GM21619 (cell line): ENCODE data around the gene ATG4C.
A peak's percentile ranks its signal among the peaks of the same experiment; 100 is the strongest.

Source experiments
- ATAC-seq: cut with Tn5 transposase; IDR thresholded peaks from one replicate; pipeline ENCODE4 v1.9.1; 2021; ENCODE audit not compliant: unreplicated experiment

The ATG4C gene

DNA sequence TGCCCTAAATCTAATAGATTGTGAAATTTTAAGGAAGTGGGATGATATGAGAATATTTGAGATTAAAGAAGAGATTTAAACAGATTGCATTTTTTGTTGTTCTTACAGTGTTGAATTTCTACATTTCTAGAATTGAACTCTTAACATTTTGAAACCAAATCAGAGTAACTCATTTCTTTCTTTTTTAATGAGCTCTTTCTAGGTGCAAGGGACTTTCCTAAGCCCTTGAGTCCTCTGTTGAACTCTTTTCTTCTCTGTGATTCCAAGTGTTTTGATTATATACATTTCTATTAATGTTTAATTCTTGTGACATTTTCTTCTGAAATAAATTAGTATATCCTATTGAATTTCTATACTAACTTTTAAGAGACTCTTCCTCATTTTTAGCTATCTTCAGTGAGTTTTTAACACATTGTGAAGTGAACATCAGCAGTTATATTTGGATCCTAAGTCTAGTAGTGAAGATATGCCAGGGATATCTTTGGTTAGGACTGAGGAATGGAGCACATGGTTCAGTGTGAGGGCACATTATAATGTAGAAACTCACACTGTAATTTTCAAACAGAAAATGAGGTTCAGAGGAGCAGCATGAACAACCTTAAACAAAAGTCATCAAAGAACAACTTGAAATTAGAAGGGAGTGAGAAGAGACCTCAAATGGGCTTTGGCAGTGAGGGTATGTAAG lies 53.1 kb downstream of the ATG4C start:
- ATAC-seq, result no peak

DNA sequence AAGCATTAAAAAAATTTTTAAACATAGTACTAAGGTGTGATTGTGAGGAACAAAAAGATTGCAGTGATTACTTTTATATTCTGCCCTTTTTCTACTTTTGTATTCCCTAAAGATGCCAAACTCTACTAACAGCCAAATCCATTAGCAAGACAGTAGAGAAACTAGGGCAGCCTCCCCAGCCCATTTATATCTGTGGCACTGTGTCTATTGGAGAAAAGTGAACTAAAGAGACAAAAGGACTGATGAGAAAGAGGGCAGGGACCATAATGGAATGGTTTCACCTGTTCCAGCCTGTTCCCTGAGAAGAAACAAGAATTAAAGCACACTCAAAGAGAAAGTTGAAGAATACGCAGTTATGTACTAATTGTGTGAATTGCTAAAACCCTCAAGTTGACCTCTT lies 56.6 kb downstream of the ATG4C start:
- ATAC-seq, result no peak

DNA sequence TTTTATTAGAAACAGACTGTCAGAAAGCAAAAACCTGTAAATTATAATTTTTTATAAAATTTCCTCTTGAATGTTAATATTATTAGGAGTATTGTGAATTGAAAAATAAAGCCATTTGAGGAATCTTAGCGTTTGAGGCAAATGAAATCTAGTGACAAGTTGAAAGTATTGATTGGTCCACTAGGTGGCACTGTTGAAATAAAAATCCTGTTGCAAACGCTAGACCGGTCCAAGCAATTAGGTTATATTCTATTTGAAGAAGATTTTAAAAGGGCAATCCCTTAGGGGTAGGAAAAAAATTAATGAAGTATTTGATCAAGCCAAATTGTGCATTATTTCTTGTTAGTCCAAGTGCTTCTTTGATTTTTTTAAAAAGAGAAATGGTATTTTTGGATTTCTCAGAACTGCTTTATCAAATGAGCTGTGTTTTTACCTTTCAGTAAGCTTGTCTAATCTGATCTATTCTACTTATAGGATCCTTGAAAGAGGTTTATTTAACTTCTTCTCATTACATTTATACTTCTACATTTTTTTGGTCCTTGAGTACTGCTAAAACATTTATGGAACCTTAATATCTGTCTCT lies 57.7 kb downstream of the ATG4C start:
- ATAC-seq, result peak; percentile 80

DNA sequence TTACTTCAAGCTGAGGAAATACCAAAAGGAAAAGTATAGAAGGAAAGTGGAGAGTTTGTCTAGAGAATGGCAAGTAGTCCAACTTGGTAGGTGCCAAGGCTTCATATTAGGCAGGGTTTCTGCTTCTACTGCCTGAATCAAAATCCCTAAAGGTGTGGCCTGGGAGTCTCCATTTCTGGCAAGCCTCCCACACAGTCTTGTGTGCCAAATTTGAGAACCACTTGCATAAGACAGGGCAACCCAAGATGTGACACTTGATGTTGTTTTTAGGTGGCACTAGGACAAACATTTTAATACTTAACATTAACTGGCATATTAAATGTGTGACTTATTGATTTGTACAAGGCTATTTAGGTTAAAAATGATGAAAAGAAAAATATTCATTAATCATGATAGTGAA lies 60.1 kb downstream of the ATG4C start:
- no peak for ATAC-seq

DNA sequence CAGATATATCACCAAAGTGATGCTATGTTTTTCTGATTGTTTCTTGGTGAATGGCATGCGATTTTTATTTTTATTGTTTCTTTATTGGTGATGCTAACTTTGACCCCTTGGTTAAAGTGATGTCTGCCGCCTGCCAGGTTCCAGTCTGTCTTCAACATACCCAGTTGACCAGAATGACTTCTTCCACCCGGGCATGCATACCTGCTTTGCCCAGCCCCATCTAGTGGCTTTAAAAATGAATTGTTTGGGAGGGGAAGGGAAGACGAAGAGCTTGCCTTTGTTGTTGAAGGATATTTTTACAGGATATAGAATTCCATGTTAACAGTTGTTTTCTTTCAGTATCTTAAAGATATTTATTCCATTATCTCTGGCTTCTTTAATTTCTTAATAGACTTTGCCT lies 65.1 kb downstream of the ATG4C start:
- no peak for ATAC-seq

DNA sequence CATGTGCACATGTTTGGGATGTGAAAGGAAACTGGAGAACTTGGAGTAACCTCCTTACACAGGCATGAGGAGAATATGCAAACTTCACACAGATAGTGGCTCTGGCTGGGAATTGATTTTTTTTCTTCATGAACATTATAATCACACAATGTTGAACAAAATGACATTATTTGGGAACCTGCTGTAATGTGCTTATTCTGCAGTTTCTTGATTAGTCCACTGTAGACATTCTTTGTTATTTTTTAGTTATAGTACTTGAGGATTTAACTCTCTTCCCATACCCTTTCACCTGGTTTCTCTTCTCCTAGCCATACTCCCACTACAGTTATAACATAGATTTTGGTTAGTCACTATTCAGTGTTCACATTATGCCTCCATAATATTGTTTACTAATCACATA lies 68.3 kb downstream of the ATG4C start:
- no peak for ATAC-seq

DNA sequence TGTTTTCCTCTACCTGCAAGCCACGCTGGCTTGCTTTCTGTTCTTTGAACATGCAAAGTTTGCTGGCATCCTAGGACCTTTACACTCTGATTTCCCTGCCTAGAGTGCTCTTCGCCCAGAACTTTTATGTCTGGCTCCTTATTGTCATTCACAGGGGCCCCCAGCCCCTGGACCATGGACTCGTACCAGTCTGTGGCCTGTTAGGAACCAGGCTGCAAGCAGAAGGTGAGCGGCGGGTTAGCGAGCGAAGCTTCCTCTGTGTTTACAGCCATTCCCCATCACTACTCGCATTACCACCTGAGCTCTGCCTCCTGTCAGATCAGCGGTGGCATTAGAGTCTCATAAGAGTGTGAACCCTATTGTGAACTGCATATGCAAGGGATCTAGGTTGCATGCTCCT lies 73.0 kb downstream of the ATG4C start:
- ATAC-seq, result no peak

DNA sequence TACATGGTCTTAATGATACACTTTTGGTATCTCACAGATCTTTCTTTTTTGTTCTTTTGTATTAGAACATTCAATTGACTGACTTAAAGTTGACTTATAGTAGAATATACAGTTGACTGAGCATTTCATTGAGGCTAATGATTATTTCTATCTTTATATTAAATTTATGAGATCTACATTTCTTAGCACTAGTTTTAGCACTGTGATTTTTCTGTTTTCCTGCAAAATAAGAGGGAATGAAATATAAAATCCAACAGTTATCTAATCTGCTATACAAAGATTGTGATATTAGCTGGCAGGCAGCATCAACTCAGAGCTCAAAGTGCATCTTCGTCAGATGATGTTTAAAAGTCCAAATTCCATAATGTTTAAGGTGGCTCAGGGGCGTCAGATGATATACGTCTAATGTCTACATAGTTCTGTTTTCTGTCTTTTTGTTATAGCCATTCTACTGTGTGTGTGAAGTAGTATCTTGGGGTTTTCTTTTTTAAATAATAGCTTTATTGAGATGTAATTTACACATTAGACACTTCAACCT lies 85.4 kb downstream of the ATG4C start:
- no peak for ATAC-seq

DNA sequence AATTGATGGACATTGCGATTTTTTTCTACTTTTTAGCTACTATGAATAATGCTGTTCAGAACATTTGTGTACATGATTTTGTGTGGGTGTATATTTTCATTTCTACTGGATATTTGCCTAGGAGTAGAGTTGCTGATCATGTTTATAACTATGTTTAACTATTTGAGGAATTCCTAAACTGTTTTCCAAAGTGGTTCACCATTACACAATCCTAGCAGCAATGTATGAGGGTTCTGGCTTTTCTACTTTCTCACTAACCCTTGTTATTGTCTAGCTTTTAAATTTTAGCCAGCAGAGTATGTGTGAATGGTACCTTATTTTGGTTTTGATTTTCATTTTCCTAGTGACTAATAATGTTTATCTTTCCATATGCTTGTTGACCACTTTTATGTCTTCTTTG lies 86.2 kb downstream of the ATG4C start:
- no peak for ATAC-seq

DNA sequence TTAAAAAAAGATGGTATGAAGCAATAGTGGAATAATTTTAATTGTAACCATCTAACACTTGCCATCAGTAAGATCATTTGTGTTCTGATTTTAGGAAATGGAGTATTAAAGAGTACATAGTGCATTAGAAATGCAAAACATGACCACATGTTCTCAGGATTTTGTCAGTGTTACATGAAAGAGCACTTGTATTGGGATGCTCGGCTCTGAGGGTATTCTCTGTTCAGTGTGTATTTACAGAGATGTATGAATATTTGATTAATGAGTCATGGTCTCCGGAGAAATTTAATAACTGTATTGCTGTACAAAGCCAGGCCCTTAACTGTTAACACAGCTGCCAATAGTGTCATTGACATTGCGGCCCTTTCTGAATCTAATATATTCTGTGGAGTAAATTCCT lies 91.7 kb downstream of the ATG4C start:
- ATAC-seq, result no peak

DNA sequence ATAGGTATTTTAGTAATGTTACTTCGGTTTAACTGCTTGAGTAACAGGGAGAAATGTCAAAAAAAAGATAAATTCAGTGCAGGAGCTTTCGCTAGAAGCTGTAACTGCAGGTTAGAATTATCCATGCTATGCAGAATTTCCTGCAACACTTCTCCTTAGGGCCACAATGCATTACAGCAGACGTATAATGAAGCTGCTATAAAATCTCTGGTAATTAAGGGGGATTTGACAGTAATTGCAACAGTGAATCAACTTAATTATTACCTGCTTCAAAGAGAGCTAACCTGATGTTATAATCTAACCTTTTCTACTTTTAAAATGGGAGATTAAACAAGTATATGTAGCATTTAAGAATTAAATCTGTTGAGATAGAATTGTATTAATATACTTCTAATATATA lies 92.6 kb downstream of the ATG4C start:
- ATAC-seq, result no peak

DNA sequence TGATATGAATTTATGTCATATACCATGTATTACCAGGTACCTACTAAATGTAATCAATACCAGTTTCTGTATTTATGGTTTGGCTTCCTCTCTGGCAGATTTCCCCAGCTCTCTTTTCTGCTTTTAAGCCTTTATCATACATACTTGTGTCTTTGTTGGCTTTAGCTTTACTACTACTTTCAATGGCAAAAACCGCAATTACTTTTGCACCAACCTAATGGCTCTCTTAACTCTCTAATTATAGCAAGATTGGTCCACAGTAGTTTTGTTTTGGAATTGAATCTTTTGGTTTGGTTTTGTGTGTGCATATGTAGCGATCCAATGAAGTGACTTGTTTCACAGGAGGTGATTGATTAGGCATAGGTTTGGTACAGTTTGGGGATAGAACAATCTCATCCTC lies 93.6 kb downstream of the ATG4C start:
- no peak for ATAC-seq

DNA sequence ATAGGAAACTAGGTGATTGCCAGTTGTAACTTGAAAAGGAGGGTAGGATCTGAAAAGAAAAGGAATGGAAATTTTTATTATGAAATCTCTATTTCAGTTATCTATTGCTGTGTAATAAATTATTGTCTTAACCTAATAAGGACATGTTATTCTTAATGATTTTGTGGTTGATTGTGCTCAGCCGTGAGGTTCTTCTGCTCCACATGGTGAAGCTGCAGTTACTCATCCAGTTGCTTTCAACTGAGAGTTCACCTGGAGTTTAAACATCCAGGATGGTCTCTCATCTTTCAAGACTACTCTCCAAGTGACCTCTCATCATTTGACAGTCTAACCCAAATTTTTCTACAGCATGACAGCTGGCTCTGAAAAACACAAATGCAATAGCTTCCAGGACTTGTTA lies 96.0 kb downstream of the ATG4C start:
- no peak for ATAC-seq

DNA sequence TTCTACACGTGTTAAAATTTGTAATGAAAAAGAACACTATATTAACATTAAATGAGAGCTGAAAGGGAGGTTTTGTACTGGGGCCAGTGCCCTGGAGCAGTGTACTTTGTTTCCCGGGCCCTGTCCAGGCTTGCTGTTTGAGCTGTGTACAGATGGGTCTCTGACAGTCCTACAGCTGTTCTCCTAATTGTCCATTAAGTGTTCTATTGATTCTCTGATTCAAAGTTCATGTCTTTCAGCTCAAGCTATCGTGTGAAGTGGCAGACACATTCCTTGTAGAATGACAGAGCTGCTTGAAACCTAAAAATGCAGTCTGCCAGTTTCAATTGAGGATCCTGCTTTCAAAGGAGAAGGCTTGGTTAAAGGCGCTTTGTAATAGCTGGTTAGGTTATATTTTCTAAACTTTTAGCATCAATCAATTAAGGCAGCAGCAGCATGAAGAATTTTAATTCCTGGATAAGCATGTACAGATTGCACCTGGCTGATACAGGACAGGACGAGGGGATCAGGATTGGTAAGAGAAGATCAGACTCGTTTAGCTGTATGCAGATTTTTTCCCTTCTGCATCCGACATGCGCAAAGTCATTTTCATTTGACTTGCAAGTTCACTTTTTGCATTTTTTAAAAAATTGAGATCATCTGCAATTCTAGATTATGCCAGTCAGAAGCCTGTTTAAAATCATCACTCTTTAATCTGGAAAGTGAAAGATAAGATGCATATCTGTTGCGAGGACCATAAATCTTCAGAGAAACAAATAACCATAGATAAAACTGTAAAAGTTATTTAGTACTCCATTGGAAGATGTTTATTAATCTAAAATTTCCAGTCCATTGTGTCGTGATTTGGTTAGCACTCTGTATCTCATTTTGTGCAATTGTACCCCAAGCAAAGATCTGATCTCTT lies 98.5 kb downstream of the ATG4C start:
- no peak for ATAC-seq

DNA sequence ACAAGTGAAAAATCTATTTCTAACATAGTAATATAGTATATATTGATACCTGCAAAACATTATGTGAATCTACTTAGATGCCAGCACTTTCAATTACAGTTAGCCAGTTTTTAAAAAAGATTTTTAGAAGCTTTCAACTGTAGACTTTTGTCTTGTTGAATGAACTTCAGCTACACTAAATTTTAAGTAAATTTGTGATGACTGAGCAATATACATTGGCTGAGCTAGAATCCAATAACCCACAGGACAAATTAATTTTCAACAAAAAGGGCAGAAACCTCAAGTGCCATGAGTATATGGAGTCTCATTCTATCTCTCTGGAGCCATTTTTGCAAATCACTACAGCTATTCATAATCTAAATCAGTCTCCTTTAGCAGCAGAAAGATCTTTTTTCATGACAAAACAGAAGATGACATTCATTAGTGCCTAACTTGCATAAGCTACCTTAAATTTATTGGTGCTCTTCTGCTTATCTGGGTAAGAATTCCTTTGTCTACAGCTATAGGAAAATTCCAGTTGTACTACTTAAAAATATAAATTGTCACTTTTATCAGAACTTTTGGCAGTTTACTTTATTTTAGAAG lies 100.3 kb downstream of the ATG4C start:
- ATAC-seq, result no peak

DNA sequence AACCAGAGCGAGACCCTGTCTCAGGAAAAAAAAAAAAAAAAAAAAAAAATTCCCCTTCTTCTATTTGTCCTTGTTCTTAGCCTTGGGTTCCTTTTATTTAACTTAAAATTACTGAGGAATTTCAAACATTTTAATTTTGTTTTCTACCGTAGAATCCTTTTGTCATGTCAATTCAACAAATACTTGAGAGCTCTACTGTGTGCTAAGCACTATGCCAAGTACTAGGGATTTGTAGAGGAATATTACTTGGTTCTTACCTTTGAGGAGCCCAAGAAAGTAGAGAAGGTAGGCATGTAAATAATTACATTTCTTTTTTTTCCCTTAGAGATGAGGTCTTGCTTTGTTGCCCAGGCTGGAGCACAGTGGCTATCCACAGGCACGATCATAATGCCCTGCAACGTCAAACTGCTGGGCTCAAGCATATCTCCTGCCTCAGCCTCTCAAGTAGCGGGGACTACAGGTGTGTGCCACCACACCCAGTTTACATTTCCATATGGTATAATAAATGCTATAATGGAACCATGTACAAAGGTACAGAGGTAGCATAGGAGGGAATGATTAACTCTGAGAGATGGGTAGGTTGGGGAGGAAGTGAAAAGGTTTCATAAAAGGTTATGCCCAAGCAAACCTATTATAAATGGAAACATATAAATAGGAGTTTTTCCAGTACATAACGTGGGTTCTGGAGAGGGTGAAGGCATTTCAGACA lies 104.0 kb downstream of the ATG4C start:
- ATAC-seq, result no peak

DNA sequence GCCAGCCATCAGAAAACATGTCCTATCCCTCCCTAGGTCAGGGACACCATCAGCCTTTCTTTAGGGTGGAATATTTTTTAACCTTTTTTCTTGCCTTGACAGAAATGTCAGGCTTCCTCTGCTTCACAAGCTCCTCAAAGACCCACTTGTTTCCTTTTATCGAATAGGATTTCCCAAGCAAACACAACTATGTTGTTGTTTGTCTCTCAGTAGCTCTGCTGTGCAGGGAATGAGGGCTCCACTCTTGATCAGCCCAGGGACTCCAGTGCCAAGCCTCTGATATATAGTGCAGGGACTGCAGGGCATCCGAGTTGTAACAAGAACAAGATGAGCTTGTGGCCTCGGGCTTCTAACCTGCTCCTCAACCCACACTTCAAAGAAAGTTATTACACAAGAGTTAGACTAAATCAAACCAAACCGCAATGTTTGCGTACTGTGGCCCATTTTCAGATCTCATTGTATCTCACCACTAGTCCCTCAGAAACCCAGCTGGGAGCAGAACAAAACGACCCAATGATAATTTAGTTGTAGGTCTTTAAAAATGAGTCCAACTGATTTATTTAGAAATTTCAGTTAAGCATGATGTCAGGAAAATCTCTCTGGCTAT lies 108.1 kb downstream of the ATG4C start:
- no peak for ATAC-seq

DNA sequence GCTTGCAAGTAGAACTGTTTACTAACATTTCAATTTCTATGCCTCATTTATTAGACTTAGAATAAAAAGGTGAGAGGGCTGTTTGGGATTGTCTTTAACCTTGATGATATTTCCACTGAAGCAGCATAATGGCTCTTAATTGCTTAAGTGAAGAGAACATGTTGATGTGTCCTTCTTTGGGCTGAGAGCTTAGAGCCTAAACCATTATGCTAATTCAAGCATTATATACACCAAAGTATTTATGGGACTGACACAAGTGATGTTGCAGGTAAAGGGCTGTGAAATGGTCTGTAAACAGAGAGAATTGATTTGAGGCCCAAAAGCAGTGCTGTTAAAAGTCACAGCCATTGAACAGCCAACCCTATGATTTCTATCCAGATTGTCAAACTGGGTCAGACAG lies 113.9 kb downstream of the ATG4C start:
- ATAC-seq, result no peak

DNA sequence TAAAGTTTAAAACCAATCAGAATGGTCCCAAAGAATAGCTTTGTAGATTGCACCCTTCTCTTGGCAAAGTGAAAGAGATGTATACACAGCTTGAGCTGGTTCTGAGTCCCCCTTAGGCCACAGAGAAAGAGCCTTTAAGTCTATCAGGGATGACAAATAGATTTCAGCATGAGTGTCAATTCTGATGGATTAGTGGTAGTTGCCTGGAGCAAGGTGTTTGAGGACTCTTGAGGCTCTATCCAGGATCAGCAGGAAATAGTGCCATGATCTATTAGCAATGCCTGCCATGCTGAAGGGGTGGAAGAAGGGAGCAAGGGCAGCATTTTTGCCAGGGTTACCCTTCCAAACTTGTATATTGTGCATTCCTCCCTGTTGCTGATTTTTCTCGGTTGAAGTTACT lies 116.6 kb downstream of the ATG4C start:
- no peak for ATAC-seq

DNA sequence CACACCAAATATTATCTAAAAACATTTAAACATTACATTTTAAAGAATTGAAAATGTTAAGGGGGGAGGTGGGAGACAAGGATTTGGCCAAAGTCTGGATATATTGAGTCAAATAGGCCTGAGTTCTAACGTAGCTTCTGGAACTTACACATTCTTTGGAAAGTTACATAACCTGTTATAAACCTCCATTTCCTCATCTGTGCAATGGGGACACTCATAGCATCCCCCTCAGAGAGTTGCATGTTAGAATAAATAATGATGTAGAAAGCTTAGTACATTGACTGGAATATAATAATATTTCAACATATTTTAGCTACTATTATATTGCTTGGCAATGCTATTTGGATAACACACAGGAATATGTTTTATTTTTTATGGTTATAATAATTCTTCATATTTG lies 117.7 kb downstream of the ATG4C start:
- no peak for ATAC-seq

DNA sequence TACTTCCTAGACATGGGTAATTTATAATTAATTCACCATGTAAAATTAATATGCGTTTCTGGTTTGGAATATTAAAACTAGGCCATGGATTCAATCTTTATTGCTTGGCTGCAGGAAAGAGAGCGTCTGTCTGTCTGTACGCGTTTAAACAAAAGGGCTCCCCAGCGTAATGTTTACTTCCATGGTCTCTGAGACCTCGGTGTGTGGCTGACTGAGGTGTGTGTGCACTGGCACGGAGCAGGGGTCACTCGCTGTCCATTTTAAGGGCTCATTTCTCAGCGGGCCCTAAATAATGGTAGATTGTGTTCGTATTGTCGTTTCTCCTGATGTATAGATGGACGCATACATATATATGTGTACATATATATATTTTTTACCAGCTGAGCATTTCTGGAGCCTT lies 119.6 kb downstream of the ATG4C start:
- no peak for ATAC-seq
